GM12878 (cell line): Measurements from ENCODE around the gene TRIM49. TPM values are rescaled to one million over a fixed set of nuclear protein-coding genes. Genes with fewer than 3 reads are reported as not detected.
"Not testable (repeated sequence)": the region's sequence is repeated elsewhere in the genome, so short reads cannot be mapped to it uniquely, and the experiment has no call there.

Source experiments
- ATAC-seq: fragments of 200-7000 bp; cut with Tn5 transposase; 3 replicates; pipeline ENCODE4 v1.9.1; 2020; ENCODE audit warnings: mild to moderate bottlenecking, moderate library complexity
- BruUV-seq: library from RNA; stranded (reverse); fragments of 400-500 nt; replicated peaks from 2 replicates; lab custom pipeline; 2021; lab: Mats Ljungman, UMichigan
- CTCF ChIA-PET: fragments of 300-600 bp; sonication (Branson Sonifier 250); formaldehyde crosslinking; extraction: SDS; loops from one replicate; lab custom pipeline; 2021; ENCODE audit warnings: inconsistent platforms; lab: Yijun Ruan, JAX
- POLR2A ChIA-PET: fragments of 350-600 bp; formaldehyde crosslinking; extraction: SDS; loops from one replicate; lab custom pipeline; 2021; ENCODE audit warnings: inconsistent platforms; lab: Charles Lee
- RAD21 ChIA-PET: fragments of 300-600 bp; sonication (Branson Sonifier 250); formaldehyde crosslinking; loops from one replicate; lab custom pipeline; 2023; ENCODE audit warnings: antibody characterized with exemption; ENCODE audit not compliant: unreplicated experiment; lab: Charles Lee
- SMC1A ChIA-PET: fragments of 300-600 bp; sonication (Branson Sonifier 250); formaldehyde crosslinking; loops from one replicate; lab custom pipeline; 2023; ENCODE audit not compliant: unreplicated experiment, uncharacterized antibody; lab: Charles Lee
- DNase-seq: peaks from one replicate; pipeline ENCODE4 v3.0.0-alpha.2; 2011; ENCODE audit warnings: low read depth, low spot score
- FAIRE-seq: peaks from 3 replicates; lab custom pipeline; 2011; peaks lifted over from hg19 to GRCh38; lab: Jason Lieb, UNC
- H2AFZ ChIP-seq: 2 replicates; pipeline ENCODE4 v1.6.0; 2011; ENCODE audit warnings: low read depth, low read length, control low read depth; ENCODE audit not compliant: control insufficient read depth
- H3K27ac ChIP-seq: 2 replicates; pipeline ENCODE4 v1.5.1; 2011; ENCODE audit warnings: control low read depth; ENCODE audit not compliant: control insufficient read depth, insufficient read depth
- H3K27me3 ChIP-seq, 2 experiments: replicated peaks in 1 of 2; 2 replicates each; pipeline versions ENCODE4 v1.6.0 to v1.6.1; 2011; ENCODE audit warnings: low read length in 1 of 2; ENCODE audit not compliant: control insufficient read depth in 2 of 2, insufficient read depth in 2 of 2
- H3K36me3 ChIP-seq, 2 experiments: 2 replicates each; pipeline ENCODE4 v1.5.1; 2011; ENCODE audit warnings: low read length in 1 of 2; ENCODE audit not compliant: control insufficient read depth in 2 of 2, insufficient read depth in 2 of 2
- H3K4me1 ChIP-seq: 2 replicates; pipeline ENCODE4 v1.6.1; 2011; ENCODE audit warnings: mild to moderate bottlenecking, low read length, moderate library complexity, mixed read lengths; ENCODE audit not compliant: control insufficient read depth, insufficient read depth
- H3K4me2 ChIP-seq: 2 replicates; pipeline ENCODE4 v1.6.0; 2011; ENCODE audit warnings: control low read depth; ENCODE audit not compliant: control insufficient read depth, insufficient read depth
- H3K4me3 ChIP-seq: fragments of 200-600 bp; sonication (generic); 2 replicates; pipeline ENCODE4 v1.5.1; 2016
- H3K79me2 ChIP-seq: 2 replicates; pipeline ENCODE4 v1.6.0; 2011; ENCODE audit warnings: low read length; ENCODE audit not compliant: control insufficient read depth, insufficient read depth
- H3K9ac ChIP-seq: 2 replicates; pipeline ENCODE4 v1.8.0; 2011; ENCODE audit warnings: low read length, control low read depth, mixed read lengths; ENCODE audit not compliant: control insufficient read depth, insufficient read depth
- H3K9me3 ChIP-seq: replicated peaks from 3 replicates; pipeline ENCODE4 v1.5.1; 2011; ENCODE audit warnings: mild to moderate bottlenecking, low read length; ENCODE audit not compliant: control insufficient read depth, insufficient read depth
- H4K20me1 ChIP-seq: 2 replicates; pipeline ENCODE4 v1.6.0; 2011; ENCODE audit not compliant: control insufficient read depth, insufficient read depth
- WGBS: methylation state at CpG from one replicate; pipeline ENCODE4 v1.1.6; 2016; ENCODE audit warnings: low lambda C conversion rate; ENCODE audit not compliant: insufficient replicate concordance, insufficient coverage; ENCODE audit errors: missing lambda C conversion rate; 5-methylcytosine and 5-hydroxymethylcytosine counted together
- in situ Hi-C: fragments of 300-500 bp; cut with MboI; formaldehyde crosslinking; loops from 9 replicates; pipeline ENCODE4 v1.14.3; 2018; ENCODE audit warnings: mixed read lengths
- intact Hi-C: fragments of 100-400 bp; cut with micrococcal nuclease; formaldehyde crosslinking; loops from one replicate; pipeline ENCODE4 v1.14.2; 2022; ENCODE audit not compliant: unreplicated experiment
- polyA plus RNA-seq, 11 experiments: library from polyadenylated mRNA; depleted of rRNA in 4 of 11; unstranded in 6 of 11; stranded (reverse) in 5 of 11; fragments of >200 nt; fragmentation: Nextera tagmentation in 4 of 11; fragmentation: Illumina TruSeq in 1 of 11; extraction: Ambion mirVana in 4 of 11; extraction: Trizol in 1 of 11; gene quantifications; 1 replicate in 1 of 11; 2 replicates in 10 of 11; pipeline versions ENCODE4 v1.2.1 to v1.2.3, GENCODE V29; 2011 to 2016; ENCODE audit warnings: inconsistent platforms in 2 of 11, missing spikeins in 2 of 11, low read depth in 1 of 11
- total RNA-seq, 4 experiments: library from RNA; depleted of rRNA in 3 of 4; stranded (reverse); fragments of >200 nt in 3 of 4; fragmentation: Illumina TruSeq in 1 of 4; extraction: Trizol in 1 of 4; gene quantifications; 2 replicates each; pipeline versions ENCODE4 v1.2.1 to v1.2.3, GENCODE V29; 2013 to 2021

TRIM49 gene
- total and polyA plus RNA-seq, 10 of the 15 experiments (the other 5 are each of a cell fraction or from before 2014, with no cell fraction given), result not detected

- H3K9ac ChIP-seq, RAD21 ChIA-PET, FAIRE-seq, in situ Hi-C loops, SMC1A ChIA-PET, H2AFZ ChIP-seq, H3K27me3 ChIP-seq, ATAC-seq, BruUV-seq, H3K4me1 ChIP-seq, H4K20me1 ChIP-seq, POLR2A ChIA-PET, intact Hi-C loops, H3K36me3 ChIP-seq, H3K4me3 ChIP-seq, H3K4me2 ChIP-seq, DNase-seq, CTCF ChIA-PET, H3K27ac ChIP-seq, H3K9me3 ChIP-seq, H3K79me2 ChIP-seq: not testable (repeated sequence)
- WGBS, result 28% methylated on average over 5 of the region's 5 CpGs
These were observed 5.2 kb upstream of the TRIM49 start for GRCh38 chr11:89813535-89813934.

DNA sequence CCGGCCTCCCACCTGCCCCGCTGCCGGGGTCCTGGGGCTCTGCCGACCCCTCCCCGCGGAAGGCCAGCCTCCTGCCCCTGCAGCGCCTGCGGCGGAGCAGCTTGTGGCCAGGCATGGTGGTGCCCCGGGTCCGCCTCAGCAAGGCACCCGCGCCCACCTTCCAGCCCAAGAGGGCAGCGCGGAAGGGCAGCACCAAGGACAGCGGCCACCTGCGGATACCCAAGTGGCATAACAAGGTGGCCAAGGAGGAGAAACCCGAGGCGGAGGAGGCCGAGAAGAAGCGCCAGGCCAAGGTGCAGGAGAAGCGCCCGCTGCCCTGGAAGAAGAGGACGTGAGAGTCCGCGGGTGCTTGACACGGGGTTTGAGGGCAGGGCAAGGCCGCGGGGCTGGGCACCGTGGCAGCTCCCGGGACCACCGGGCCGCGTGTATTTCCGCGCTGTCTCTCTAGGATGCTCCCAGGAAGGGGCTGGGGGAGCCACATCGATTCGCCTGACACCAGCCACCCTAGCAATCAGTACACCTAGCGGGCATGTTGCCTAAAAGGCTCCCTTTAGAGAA is 20.8 kb downstream of the TRIM49 start:
- CTCF ChIA-PET, H3K36me3 ChIP-seq, ATAC-seq, BruUV-seq, FAIRE-seq, in situ Hi-C loops, H3K9ac ChIP-seq, H3K27ac ChIP-seq, H3K4me2 ChIP-seq, intact Hi-C loops, RAD21 ChIA-PET, H3K4me3 ChIP-seq, H3K4me1 ChIP-seq, POLR2A ChIA-PET, H4K20me1 ChIP-seq, SMC1A ChIA-PET, H3K27me3 ChIP-seq, H3K9me3 ChIP-seq, DNase-seq, H2AFZ ChIP-seq, H3K79me2 ChIP-seq: not testable (repeated sequence)
- 77% methylated on average over 22 of the region's 39 CpGs for WGBS

DNA sequence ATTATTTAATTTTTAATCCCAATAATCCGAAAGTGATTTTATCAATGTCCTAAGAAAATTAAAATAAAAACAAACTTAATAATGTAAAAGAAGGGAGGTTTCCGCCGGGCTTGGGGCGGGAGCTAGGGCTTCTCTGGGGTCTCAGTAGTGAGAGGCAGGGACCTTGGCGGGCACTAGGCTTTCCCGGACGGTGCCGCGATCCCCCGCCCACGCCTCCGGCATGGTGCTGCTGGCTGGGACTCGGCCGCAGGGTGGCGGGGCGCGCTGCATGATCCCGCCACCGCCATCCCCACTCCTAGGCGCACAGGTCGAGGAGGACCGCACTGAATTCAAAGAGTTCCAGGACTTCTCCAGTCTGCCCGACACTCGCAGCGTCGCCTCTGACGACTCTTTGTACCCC is 22.6 kb downstream of the TRIM49 start:
- FAIRE-seq, in situ Hi-C loops, H3K4me2 ChIP-seq, H3K9me3 ChIP-seq, SMC1A ChIA-PET, POLR2A ChIA-PET, H3K9ac ChIP-seq, RAD21 ChIA-PET, H3K27me3 ChIP-seq, H3K4me3 ChIP-seq, H3K79me2 ChIP-seq, H3K4me1 ChIP-seq, H3K27ac ChIP-seq, DNase-seq, H2AFZ ChIP-seq, CTCF ChIA-PET, H4K20me1 ChIP-seq, H3K36me3 ChIP-seq, ATAC-seq, intact Hi-C loops, BruUV-seq: not testable (repeated sequence)
- WGBS, result 48% methylated on average over 9 of the region's 27 CpGs

GRCh38 chr11:89750822-89751221 is 57.6 kb downstream of the TRIM49 start:
- H3K9ac ChIP-seq, BruUV-seq, ATAC-seq, H4K20me1 ChIP-seq, CTCF ChIA-PET, H3K4me1 ChIP-seq, H3K9me3 ChIP-seq, intact Hi-C loops, H3K4me2 ChIP-seq, FAIRE-seq, H3K27me3 ChIP-seq, DNase-seq, H2AFZ ChIP-seq, POLR2A ChIA-PET, H3K79me2 ChIP-seq, H3K4me3 ChIP-seq, RAD21 ChIA-PET, H3K27ac ChIP-seq, SMC1A ChIA-PET, H3K36me3 ChIP-seq, in situ Hi-C loops: not testable (repeated sequence)
